NCI-H2196 (cell line): ENCODE results near the gene KIF5C.

Experiments
- DNase-seq: peaks from one replicate; lab custom pipeline; 2025; ENCODE audit not compliant: unreplicated experiment; lab: John Stamatoyannopoulos, UW

KIF5C gene

GRCh38 chr2:149037851-149038250 is 162.8 kb downstream of the KIF5C start:
- DNase-seq = peak; percentile 45

GRCh38 chr2:149038442-149039212 is 163.6 kb downstream of the KIF5C start, which contains the start of gene LYPD6B:
Gene LYPD6B, plus strand, starts transcription at chr2:149038699. Its CDS starts 92,250 bp downstream, at chr2:149130949.
- DNase-seq = peak; percentile 69

- DNase-seq = no peak
Observed at GRCh38 chr2:149039213-149039724, 164.2 kb downstream of the KIF5C start.

GRCh38 chr2:149040451-149040850 is 165.4 kb downstream of the KIF5C start:
- no peak for DNase-seq

GRCh38 chr2:149041482-149041881 is 166.5 kb downstream of the KIF5C start:
- no peak for DNase-seq

- DNase-seq = no peak
Observed at GRCh38 chr2:149042881-149043280, 167.9 kb downstream of the KIF5C start.

GRCh38 chr2:149044500-149044899 is 169.5 kb downstream of the KIF5C start:
- DNase-seq = no peak

- DNase-seq = no peak
Observed at GRCh38 chr2:149047118-149047517, 172.1 kb downstream of the KIF5C start.

GRCh38 chr2:149049142-149049541 is 174.1 kb downstream of the KIF5C start:
- DNase-seq = no peak

- DNase-seq = no peak
Observed at GRCh38 chr2:149050188-149050587, 175.2 kb downstream of the KIF5C start.

- no peak for DNase-seq
Observed at GRCh38 chr2:149055751-149056150, 180.7 kb downstream of the KIF5C start.

- DNase-seq = no peak
Observed at GRCh38 chr2:149056541-149057255, 181.7 kb downstream of the KIF5C start.

GRCh38 chr2:149057401-149057800 is 182.4 kb downstream of the KIF5C start:
- no peak for DNase-seq

GRCh38 chr2:149058936-149059335 is 183.9 kb downstream of the KIF5C start:
- no peak for DNase-seq

- DNase-seq = no peak
Observed at GRCh38 chr2:149059822-149060221, 184.8 kb downstream of the KIF5C start.

GRCh38 chr2:149061133-149061745 is 186.2 kb downstream of the KIF5C start:
- DNase-seq = no peak

- DNase-seq = no peak
Observed at GRCh38 chr2:149062531-149062930, 187.5 kb downstream of the KIF5C start.

GRCh38 chr2:149063177-149063576 is 188.2 kb downstream of the KIF5C start:
- no peak for DNase-seq

- DNase-seq = no peak
Observed at GRCh38 chr2:149064365-149064841, 189.4 kb downstream of the KIF5C start.

- DNase-seq = no peak
Observed at GRCh38 chr2:149064856-149065630, 190.0 kb downstream of the KIF5C start.
